HFF-Myc (cell line): ENCODE measurements around the gene KDM8.

Source experiments
- DNase-seq: peaks from one replicate; pipeline ENCODE4 v3.0.0-alpha.2; 2011; ENCODE audit warnings: low read depth; ENCODE audit errors: extremely low read depth
- H3K4me3 ChIP-seq: replicated peaks from 2 replicates; pipeline ENCODE4 v1.5.1; 2011; ENCODE audit warnings: low read depth, mild to moderate bottlenecking, control low read depth, low read length
- CTCF ChIP-seq: IDR thresholded peaks from 2 replicates; pipeline ENCODE4 v1.5.1; 2012; ENCODE audit warnings: mild to moderate bottlenecking, low read depth, low read length, control low read depth; ENCODE audit errors: missing control alignments

Gene KDM8

GRCh38 chr16:27240948-27241531 lies 37.7 kb downstream of the KDM8 start:
- no peak for DNase-seq
- H3K4me3 ChIP-seq, result no peak overlapping the region
- TF ChIP-seq CTCF, result no peak

DNA sequence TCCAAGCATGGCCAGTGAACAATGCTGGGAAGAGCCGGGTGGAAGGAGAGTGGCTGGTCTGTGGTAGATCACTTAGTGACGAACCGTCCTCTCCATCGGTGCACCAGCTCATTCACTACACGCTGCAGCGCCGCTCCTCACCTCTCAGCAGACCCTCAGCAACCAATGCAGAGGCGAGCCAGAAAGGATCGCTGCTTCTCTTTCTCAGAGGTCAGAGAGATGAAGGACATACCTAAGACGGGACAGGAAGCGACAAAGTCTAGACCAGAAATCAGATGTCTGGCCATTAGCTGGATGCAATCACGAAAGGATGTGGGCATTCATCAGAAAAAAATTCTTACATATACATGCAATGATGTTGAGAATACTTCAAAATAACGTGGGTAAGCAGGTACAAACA lies 38.3 kb downstream of the KDM8 start:
- no peak for DNase-seq
- TF ChIP-seq CTCF, result no peak
- H3K4me3 ChIP-seq, result no peak overlapping the region

DNA sequence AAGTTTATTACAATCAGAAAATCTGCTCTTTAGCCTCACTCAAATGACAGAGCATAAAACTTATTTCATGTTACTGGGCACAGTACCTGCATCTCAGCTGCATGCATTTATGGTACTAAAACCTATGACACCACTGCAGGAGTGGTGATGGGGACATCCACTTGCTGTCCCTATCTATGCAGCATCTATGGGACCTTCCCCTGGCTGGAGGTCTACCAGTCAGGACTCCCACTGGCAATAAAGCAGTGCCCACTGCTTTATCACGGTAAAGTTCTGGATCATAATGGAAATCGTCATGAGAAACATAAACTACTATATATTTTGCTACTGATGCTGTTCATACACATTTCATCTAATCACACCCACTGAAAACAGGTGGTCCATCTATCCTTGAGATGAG lies 39.1 kb downstream of the KDM8 start:
- H3K4me3 ChIP-seq, result no peak overlapping the region
- no peak for TF ChIP-seq CTCF
- DNase-seq, result no peak

DNA sequence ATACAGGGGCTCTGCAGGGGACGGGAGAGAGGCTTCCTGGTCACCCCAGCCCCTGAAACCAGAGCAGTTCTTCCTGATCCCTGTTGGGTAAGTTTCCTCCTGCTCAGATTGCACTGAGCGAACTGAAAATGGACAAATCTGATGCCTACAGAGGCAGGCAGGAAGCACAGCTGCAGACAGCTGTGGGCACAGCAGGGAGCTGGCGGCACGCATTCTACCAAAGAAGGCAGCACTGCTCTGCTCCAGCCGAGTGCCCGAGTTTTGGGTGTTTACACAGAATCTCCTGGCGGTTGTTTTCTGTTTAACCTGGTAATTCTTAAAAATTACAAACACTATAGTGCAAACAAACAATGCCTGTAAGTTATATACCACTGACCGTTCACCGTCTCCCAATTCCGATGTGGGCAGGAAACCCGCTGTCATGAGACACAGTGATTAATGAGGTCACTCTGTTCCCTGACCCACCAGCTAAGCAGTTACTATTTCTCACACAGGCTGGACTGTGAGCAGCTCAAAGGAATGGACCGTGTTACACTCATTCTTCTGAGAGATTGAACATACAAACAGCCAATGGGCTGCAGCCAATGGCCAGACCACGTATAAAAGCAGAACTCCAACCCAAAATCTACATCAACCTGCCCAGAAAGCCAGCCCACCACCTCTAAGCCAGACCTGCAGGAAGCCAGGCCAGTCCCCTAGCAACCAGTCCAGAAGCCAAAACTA lies 39.7 kb downstream of the KDM8 start:
- H3K4me3 ChIP-seq, result no peak overlapping the region
- no peak for DNase-seq
- no peak for TF ChIP-seq CTCF

- DNase-seq, result no peak
- no peak for TF ChIP-seq CTCF
- H3K4me3 ChIP-seq, result no peak overlapping the region
These were observed 40.5 kb downstream of the KDM8 start for GRCh38 chr16:27243725-27244362.

- no peak overlapping the region for H3K4me3 ChIP-seq
- DNase-seq, result no peak
- TF ChIP-seq CTCF, result no peak
These were observed 41.0 kb downstream of the KDM8 start for GRCh38 chr16:27244363-27244755.
